Vagina (tissue), 2 donors: ENCODE results near the gene DRD4. TPM values are rescaled to one million over a fixed set of nuclear protein-coding genes. Genes with fewer than 3 reads are reported as not detected.

ENCODE experiments used
- DNase-seq, 2 donors: peaks; one replicate each; pipeline ENCODE4 v3.0.0-alpha.2; 2017; ENCODE audit errors: extremely low spot score in 2 of 2
- H3K27ac ChIP-seq: fragments of 200-600 bp; sonication (generic); one replicate; pipeline ENCODE4 v1.5.1; 2019
- H3K27me3 ChIP-seq: fragments of 200-600 bp; sonication (generic); one replicate; pipeline ENCODE4 v1.5.1; 2019
- H3K36me3 ChIP-seq, 2 donors: fragments of 200-600 bp; sonication (generic); one replicate each; pipeline ENCODE4 v1.5.1; 2017 to 2019
- H3K4me1 ChIP-seq: fragments of 200-600 bp; sonication (generic); one replicate; pipeline ENCODE4 v1.5.1; 2019
- H3K4me3 ChIP-seq, 2 donors: fragments of 200-600 bp; sonication (generic); 1 replicate in 1 of 2; 2 replicates in 1 of 2; pipeline ENCODE4 v1.5.1; 2016 to 2019
- H3K9me3 ChIP-seq: fragments of 200-600 bp; sonication (generic); one replicate; pipeline ENCODE4 v1.5.1; 2019
- CTCF ChIP-seq, 3 experiments: fragments of 450-650 bp in 2 of 3; fragments of 200-600 bp in 1 of 3; sonication (generic) in 1 of 3; IDR thresholded peaks; one replicate each; pipeline ENCODE4 v1.5.1; 2017 to 2019; ENCODE audit warnings: antibody characterized with exemption in 3 of 3, mild to moderate bottlenecking in 2 of 3, moderate library complexity in 2 of 3
- POLR2A ChIP-seq, 2 donors: fragments of 450-650 bp; IDR thresholded peaks; one replicate each; pipeline ENCODE4 v1.6.1; 2017; ENCODE audit warnings: antibody characterized with exemption in 2 of 2, mild to moderate bottlenecking in 2 of 2, moderate library complexity in 2 of 2
- POLR2AphosphoS5 ChIP-seq, 2 donors: sonication (generic); formaldehyde crosslinking; IDR thresholded peaks; one replicate each; pipeline ENCODE4 v1.9.0; 2017; ENCODE audit warnings: antibody characterized with exemption in 2 of 2, mild to moderate bottlenecking in 2 of 2, low read depth in 1 of 2; ENCODE audit not compliant: insufficient read depth in 1 of 2
- intact Hi-C: fragments of 100-400 bp; cut with DNase I; formaldehyde crosslinking; loops from one replicate; pipeline ENCODE4 v1.15.1; 2023
- total RNA-seq: library from RNA; depleted of rRNA; stranded (reverse); fragments of >200 nt; gene quantifications from one replicate; pipeline ENCODE4 v1.2.3, GENCODE V29; 2016

DRD4 gene
- total RNA-seq, 1 donor from 2014 or later, result 1.2 TPM

GRCh38 chr11:659532-660085 is 22.5 kb downstream of the DRD4 start:
- Histone ChIP-seq H3K36me3 (peaks cover 0 to 4% of the 10 kb centered on the region in 2 donors), H3K4me3 (no peak overlapping the region), H3K9me3 (no peaks in the 10 kb centered on the region), H3K27ac (no peak overlapping the region), H3K27me3 (no peaks in the 10 kb centered on the region), H3K4me1 (peaks cover 4% of the 10 kb centered on the region)
- DNase-seq, result no peak
- intact Hi-C loops, result loop anchor here (5.0 kb wide), 1 partner anchor 68 kb away; no protein-coding TSS in a partner anchor
- TF ChIP-seq POLR2A (IDR thresholded peaks at IDR 0.05) (no peak), POLR2AphosphoS5 (IDR thresholded peaks at IDR 0.05; ENCODE audit: insufficient read depth in 1 of 2, low read depth in 1 of 2) (no peak), CTCF (IDR thresholded peaks at IDR 0.05) (no peak)

- Histone ChIP-seq H3K4me3 (no peak overlapping the region), H3K27me3 (no peaks in the 10 kb centered on the region), H3K36me3 (peaks cover 0 to 4% of the 10 kb centered on the region in 2 donors), H3K9me3 (no peaks in the 10 kb centered on the region), H3K4me1 (peaks cover 9% of the 10 kb centered on the region), H3K27ac (no peak overlapping the region)
- TF ChIP-seq POLR2AphosphoS5 (IDR thresholded peaks at IDR 0.05; ENCODE audit: insufficient read depth in 1 of 2, low read depth in 1 of 2) (no peak), CTCF (IDR thresholded peaks at IDR 0.05) (no peak), POLR2A (IDR thresholded peaks at IDR 0.05) (no peak)
- intact Hi-C loops, result loop anchor here (5.0 kb wide), 1 partner anchor 67 kb away; no protein-coding TSS in a partner anchor
- no peak for DNase-seq
These were observed 23.2 kb downstream of the DRD4 start for GRCh38 chr11:660281-660680.

GRCh38 chr11:660681-661444 is 23.8 kb downstream of the DRD4 start:
- Histone ChIP-seq H3K4me3 (no peak overlapping the region), H3K9me3 (no peaks in the 10 kb centered on the region), H3K4me1 (peaks cover 15% of the 10 kb centered on the region), H3K27ac (no peak overlapping the region), H3K36me3 (peaks cover 0 to 4% of the 10 kb centered on the region in 2 donors), H3K27me3 (no peaks in the 10 kb centered on the region)
- intact Hi-C loops, result loop anchor here (5.0 kb wide), 1 partner anchor 66 kb away; no protein-coding TSS in a partner anchor
- DNase-seq, result no peak
- TF ChIP-seq POLR2A (IDR thresholded peaks at IDR 0.05) (no peak), POLR2AphosphoS5 (IDR thresholded peaks at IDR 0.05; ENCODE audit: insufficient read depth in 1 of 2, low read depth in 1 of 2) (no peak), CTCF (IDR thresholded peaks at IDR 0.05) (no peak)

- Histone ChIP-seq H3K27ac (no peak overlapping the region), H3K4me3 (no peak overlapping the region), H3K36me3 (peaks cover 0 to 4% of the 10 kb centered on the region in 2 donors), H3K27me3 (no peaks in the 10 kb centered on the region), H3K4me1 (peaks cover 17% of the 10 kb centered on the region), H3K9me3 (no peaks in the 10 kb centered on the region)
- TF ChIP-seq POLR2AphosphoS5 (IDR thresholded peaks at IDR 0.05; ENCODE audit: insufficient read depth in 1 of 2, low read depth in 1 of 2) (peak in 1 of 2 donors; percentile 32), CTCF (IDR thresholded peaks at IDR 0.05) (peak; percentile 41 to 73 (median 69)), POLR2A (IDR thresholded peaks at IDR 0.05) (no peak)
- intact Hi-C loops, result loop anchor here (5.0 kb wide), 1 partner anchor 65 kb away; no protein-coding TSS in a partner anchor
- DNase-seq, result no peak
These were observed 25.7 kb downstream of the DRD4 start for GRCh38 chr11:662689-663274.
